H9 (cell line): Measurements from ENCODE around the gene WWC1. TPM values are rescaled to one million over a fixed set of nuclear protein-coding genes. Genes with fewer than 3 reads are reported as not detected.

ENCODE experiments used
- DNase-seq: peaks from one replicate; pipeline ENCODE4 v3.0.0-alpha.2; 2017
- H2AFZ ChIP-seq: one replicate; pipeline ENCODE4 v1.6.1; 2013; ENCODE audit warnings: mild to moderate bottlenecking, low read length, control low read depth, moderate library complexity
- H2AK5ac ChIP-seq: 2 replicates; pipeline ENCODE4 v1.6.1; 2013; ENCODE audit warnings: low read length, control low read depth, mixed read lengths; ENCODE audit not compliant: insufficient read length
- H2BK120ac ChIP-seq: one replicate; pipeline ENCODE4 v1.6.1; 2013; ENCODE audit warnings: low read depth, mild to moderate bottlenecking, low read length, control low read depth, inconsistent platforms; ENCODE audit not compliant: poor library complexity, severe bottlenecking
- H2BK12ac ChIP-seq: 2 replicates; pipeline ENCODE4 v1.6.1; 2013; ENCODE audit warnings: low read length, control low read depth, mixed read lengths, low read depth; ENCODE audit not compliant: insufficient read length
- H2BK15ac ChIP-seq: 2 replicates; pipeline ENCODE4 v1.6.1; 2013; ENCODE audit warnings: low read depth, low read length, control low read depth
- H2BK20ac ChIP-seq: one replicate; pipeline ENCODE4 v1.6.1; 2013; ENCODE audit warnings: low read depth, mild to moderate bottlenecking, low read length, control low read depth, inconsistent platforms; ENCODE audit not compliant: poor library complexity, severe bottlenecking
- H2BK5ac ChIP-seq: 2 replicates; pipeline ENCODE4 v1.6.1; 2013; ENCODE audit warnings: low read length, control low read depth, mixed read lengths; ENCODE audit not compliant: insufficient read length
- H3K14ac ChIP-seq: 2 replicates; pipeline ENCODE4 v1.6.1; 2013; ENCODE audit warnings: low read length, control low read depth; ENCODE audit not compliant: insufficient read depth
- H3K18ac ChIP-seq: 2 replicates; pipeline ENCODE4 v1.6.1; 2013; ENCODE audit warnings: low read depth, mild to moderate bottlenecking, mixed read lengths, low read length, control low read depth; ENCODE audit not compliant: insufficient read length
- H3K23ac ChIP-seq: 2 replicates; pipeline ENCODE4 v1.6.1; 2013; ENCODE audit warnings: low read length, control low read depth, mixed read lengths, low read depth; ENCODE audit not compliant: insufficient read length
- H3K23me2 ChIP-seq: 2 replicates; pipeline ENCODE4 v1.6.1; 2013; ENCODE audit warnings: low read depth, mild to moderate bottlenecking, mixed read lengths, low read length, control low read depth; ENCODE audit not compliant: insufficient read length, poor library complexity, severe bottlenecking
- H3K27ac ChIP-seq: 2 replicates; pipeline ENCODE4 v1.5.1; 2013; ENCODE audit warnings: low read length, control low read depth, mixed read lengths, low read depth; ENCODE audit not compliant: insufficient read length
- H3K27me3 ChIP-seq: 2 replicates; pipeline ENCODE4 v1.6.1; 2013; ENCODE audit warnings: low read length, control low read depth, inconsistent platforms; ENCODE audit not compliant: insufficient read depth
- H3K4ac ChIP-seq: 2 replicates; pipeline ENCODE4 v1.6.1; 2013; ENCODE audit warnings: low read depth, mild to moderate bottlenecking, control low read depth, inconsistent platforms, low read length, moderate library complexity
- H3K4me1 ChIP-seq: 2 replicates; pipeline ENCODE4 v1.6.1; 2013; ENCODE audit warnings: low read length, control low read depth, inconsistent platforms; ENCODE audit not compliant: insufficient read depth
- H3K4me2 ChIP-seq: 2 replicates; pipeline ENCODE4 v1.6.1; 2013; ENCODE audit warnings: low read length, control low read depth, mixed read lengths; ENCODE audit not compliant: insufficient read length, insufficient read depth
- H3K56ac ChIP-seq: 2 replicates; pipeline ENCODE4 v1.6.1; 2013; ENCODE audit warnings: low read depth, mild to moderate bottlenecking, mixed read lengths, low read length, control low read depth; ENCODE audit not compliant: insufficient read length
- H3K79me1 ChIP-seq: 2 replicates; pipeline ENCODE4 v1.6.1; 2013; ENCODE audit warnings: low read depth, mild to moderate bottlenecking, moderate library complexity, low read length, control low read depth, inconsistent platforms; ENCODE audit not compliant: insufficient read depth, poor library complexity, severe bottlenecking
- H3K79me2 ChIP-seq: 2 replicates; pipeline ENCODE4 v1.6.1; 2013; ENCODE audit warnings: low read length, control low read depth, inconsistent platforms; ENCODE audit not compliant: insufficient read depth
- H3K9ac ChIP-seq: 2 replicates; pipeline ENCODE4 v1.6.1; 2013; ENCODE audit warnings: low read length, control low read depth, mixed read lengths; ENCODE audit not compliant: insufficient read length; ENCODE audit errors: extremely low read depth
- H3K9me3 ChIP-seq: one replicate; pipeline ENCODE4 v1.6.1; 2013; ENCODE audit warnings: low read depth, low read length, inconsistent platforms; ENCODE audit not compliant: control insufficient read depth
- H3T11ph ChIP-seq: one replicate; pipeline ENCODE4 v1.6.1; 2013; ENCODE audit warnings: mild to moderate bottlenecking, low read length, control low read depth, inconsistent platforms
- H4K20me1 ChIP-seq: one replicate; pipeline ENCODE4 v1.6.1; 2013; ENCODE audit not compliant: control insufficient read depth, insufficient read length, insufficient read depth
- H4K5ac ChIP-seq: 2 replicates; pipeline ENCODE4 v1.6.1; 2013; ENCODE audit warnings: low read depth, mild to moderate bottlenecking, mixed read lengths, low read length, control low read depth; ENCODE audit not compliant: insufficient read length
- H4K8ac ChIP-seq: replicated peaks from 2 replicates; pipeline ENCODE4 v1.6.1; 2013; ENCODE audit warnings: low read length, control low read depth, mixed read lengths, low read depth; ENCODE audit not compliant: insufficient read length
- H4K91ac ChIP-seq: 2 replicates; pipeline ENCODE4 v1.6.1; 2013; ENCODE audit warnings: low read depth, mild to moderate bottlenecking, moderate library complexity, mixed read lengths, low read length, control low read depth; ENCODE audit not compliant: insufficient read length
- H3K27ac Mint-ChIP-seq, 3 experiments: 2 replicates in 2 of 3; 3 replicates in 1 of 3; pipeline ENCODE4 v1.8.0; 2020 to 2021; ENCODE audit warnings: mixed read lengths in 3 of 3, mild to moderate bottlenecking in 1 of 3, moderate library complexity in 1 of 3
- H3K27me3 Mint-ChIP-seq: 2 replicates; pipeline ENCODE4 v1.8.0; 2021; ENCODE audit warnings: low read depth, mild to moderate bottlenecking, moderate library complexity, mixed read lengths
- H3K36me3 Mint-ChIP-seq, 3 experiments: 2 replicates in 2 of 3; 3 replicates in 1 of 3; pipeline ENCODE4 v1.8.0; 2020 to 2021; ENCODE audit warnings: low read depth in 3 of 3, mixed read lengths in 3 of 3; ENCODE audit not compliant: insufficient read depth in 1 of 3
- H3K4me1 Mint-ChIP-seq, 2 experiments: 2 replicates each; pipeline ENCODE4 v1.8.0; 2020; ENCODE audit warnings: mixed read lengths in 2 of 2
- H3K4me3 Mint-ChIP-seq, 2 experiments: 2 replicates in 1 of 2; 3 replicates in 1 of 2; pipeline ENCODE4 v1.8.0; 2020 to 2021; ENCODE audit warnings: mild to moderate bottlenecking in 2 of 2, mixed read lengths in 2 of 2, moderate library complexity in 1 of 2
- H3K9me3 Mint-ChIP-seq, 2 experiments: 2 replicates in 1 of 2; 3 replicates in 1 of 2; pipeline ENCODE4 v1.8.0; 2020; ENCODE audit warnings: mild to moderate bottlenecking in 2 of 2, mixed read lengths in 2 of 2, moderate library complexity in 1 of 2
- WGBS: extraction: QIAGEN DNeasy Blood & Tissue Kit; methylation state at CpG from one replicate; pipeline ENCODE4 v1.1.7; 2013; ENCODE audit warnings: missing lambda C conversion rate, low lambda C conversion rate, mixed read lengths; ENCODE audit not compliant: insufficient read length; ENCODE audit errors: extremely low coverage; 5-methylcytosine and 5-hydroxymethylcytosine counted together
- total RNA-seq: library from RNA; stranded (reverse); gene quantifications from 2 replicates; pipeline ENCODE4 v1.2.1, GENCODE V29; 2021
- TF ChIP-seq, protein P1 (sequence below): fragments of 200-600 bp; sonication (generic); conservative IDR thresholded peaks from 3 replicates; pipeline ENCODE4 v1.8.0; 2021; ENCODE audit warnings: antibody characterized with exemption, mild to moderate bottlenecking

The WWC1 gene
- total RNA-seq, 1 experiment from 2014 or later, result 28.2 TPM

DNA sequence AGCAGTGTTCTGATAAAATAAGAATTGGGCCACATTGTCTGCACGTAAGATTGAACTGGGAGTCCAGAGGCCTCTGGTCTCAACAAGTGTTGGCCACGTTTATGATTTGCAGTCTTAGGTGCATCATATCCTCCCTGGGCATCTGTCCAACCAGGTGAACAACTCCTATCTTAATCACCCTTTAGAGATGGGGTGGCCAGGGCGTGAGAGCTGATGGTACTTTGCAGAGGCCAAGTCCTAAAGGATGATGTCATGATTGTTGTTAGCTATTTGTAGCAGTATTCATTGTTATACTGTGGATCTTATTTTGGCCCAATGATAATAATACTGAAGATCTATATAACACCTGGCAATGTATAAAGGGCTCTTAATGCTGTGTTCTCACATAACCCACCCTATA, 121.6 kb downstream of the WWC1 start:
- Histone ChIP-seq H4K5ac (no peak overlapping the region), H4K91ac (no peak overlapping the region), H2AFZ (no peak overlapping the region), H2BK5ac (no peak overlapping the region), H3K4ac (no peak overlapping the region), H3K14ac (no peak overlapping the region), H2BK120ac (no peak overlapping the region), H2AK5ac (no peak overlapping the region), H2BK20ac (no peak overlapping the region), H4K20me1 (no peaks in the 10 kb centered on the region), H2BK15ac (no peak overlapping the region), H4K8ac (no peak overlapping the region), H3K27ac (no peak overlapping the region), H3K9me3 (no peaks in the 10 kb centered on the region), H3K79me1 (no peaks in the 10 kb centered on the region), H3K56ac (no peak overlapping the region), H2BK12ac (no peak overlapping the region), H3K4me2 (no peak overlapping the region), H3K18ac (no peak overlapping the region), H3T11ph (no peak overlapping the region), H3K23me2 (no peaks in the 10 kb centered on the region), H3K27me3 (no peaks in the 10 kb centered on the region), H3K79me2 (no peaks in the 10 kb centered on the region), H3K9ac (no peak overlapping the region), H3K23ac (no peak overlapping the region), H3K4me1 (no peaks in the 10 kb centered on the region)
- Mint-ChIP-seq H3K36me3 (peaks cover 13 to 50% (median 47%) of the 10 kb centered on the region in 3 experiments; a peak in 6 of 7 replicates), H3K9me3 (no peaks in the 10 kb centered on the region), H3K4me3 (no peak overlapping the region), H3K27me3 (no peaks in the 10 kb centered on the region), H3K4me1 (no peaks in the 10 kb centered on the region), H3K27ac (no peak overlapping the region)
- no peak for DNase-seq
- TF ChIP-seq, protein P1, sequence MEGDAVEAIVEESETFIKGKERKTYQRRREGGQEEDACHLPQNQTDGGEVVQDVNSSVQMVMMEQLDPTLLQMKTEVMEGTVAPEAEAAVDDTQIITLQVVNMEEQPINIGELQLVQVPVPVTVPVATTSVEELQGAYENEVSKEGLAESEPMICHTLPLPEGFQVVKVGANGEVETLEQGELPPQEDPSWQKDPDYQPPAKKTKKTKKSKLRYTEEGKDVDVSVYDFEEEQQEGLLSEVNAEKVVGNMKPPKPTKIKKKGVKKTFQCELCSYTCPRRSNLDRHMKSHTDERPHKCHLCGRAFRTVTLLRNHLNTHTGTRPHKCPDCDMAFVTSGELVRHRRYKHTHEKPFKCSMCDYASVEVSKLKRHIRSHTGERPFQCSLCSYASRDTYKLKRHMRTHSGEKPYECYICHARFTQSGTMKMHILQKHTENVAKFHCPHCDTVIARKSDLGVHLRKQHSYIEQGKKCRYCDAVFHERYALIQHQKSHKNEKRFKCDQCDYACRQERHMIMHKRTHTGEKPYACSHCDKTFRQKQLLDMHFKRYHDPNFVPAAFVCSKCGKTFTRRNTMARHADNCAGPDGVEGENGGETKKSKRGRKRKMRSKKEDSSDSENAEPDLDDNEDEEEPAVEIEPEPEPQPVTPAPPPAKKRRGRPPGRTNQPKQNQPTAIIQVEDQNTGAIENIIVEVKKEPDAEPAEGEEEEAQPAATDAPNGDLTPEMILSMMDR, result no peak
- no CpG with 5 or more reads among the region's 3 CpGs for WGBS
